Measurements from ENCODE around the gene TMIGD1. TPM values are rescaled to one million over a fixed set of nuclear protein-coding genes. Genes with fewer than 3 reads are reported as not detected.

The TMIGD1 gene
- total and polyA plus RNA-seq, 7 donors: 0.71 to 97.8 (median 61.1) TPM; not detected in 3

GRCh38 chr17:30379903-30380381 is 46.1 kb upstream of the TMIGD1 start:
- WGBS, 2 donors: 3 to 21% methylated on average over 5 of the region's 5 CpGs

DNA sequence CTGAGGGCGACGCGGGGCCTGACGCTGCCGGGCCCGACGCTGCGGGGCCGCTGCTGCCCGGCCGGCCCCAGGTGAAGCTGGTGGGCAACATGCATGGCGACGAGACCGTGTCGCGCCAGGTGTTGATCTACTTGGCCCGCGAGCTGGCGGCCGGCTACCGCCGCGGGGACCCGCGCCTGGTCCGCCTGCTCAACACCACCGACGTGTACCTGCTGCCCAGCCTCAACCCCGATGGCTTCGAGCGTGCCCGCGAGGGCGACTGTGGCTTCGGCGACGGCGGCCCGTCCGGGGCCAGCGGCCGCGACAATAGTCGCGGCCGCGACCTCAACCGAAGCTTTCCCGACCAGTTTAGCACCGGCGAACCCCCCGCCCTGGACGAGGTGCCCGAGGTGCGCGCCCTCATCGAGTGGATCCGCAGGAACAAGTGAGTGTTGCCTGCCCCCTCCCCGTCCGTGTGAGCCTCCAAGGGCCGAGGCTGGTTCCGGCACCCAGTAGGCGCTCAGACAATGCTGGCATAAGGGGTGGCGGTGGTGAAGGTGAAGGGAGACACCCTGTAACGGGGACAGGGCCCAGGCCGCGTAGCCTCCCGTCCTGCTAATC is 45.5 kb upstream of the TMIGD1 start:
- Histone ChIP-seq H3K27me3 (no peaks in the 10 kb centered on the region), H3K27ac (peak overlapping the region; percentile 89 to 94 (median 94)), H3K4me3 (peak overlapping the region; percentile 82 to 98 (median 90)), H3K36me3 (no peaks in the 10 kb centered on the region), H3K9me3 (no peaks in the 10 kb centered on the region), H3K4me1 (peaks cover 0 to 41% (median 30%) of the 10 kb centered on the region in 4 donors)
- WGBS, 2 donors: 1% methylated on average over 68 of the region's 68 CpGs
- TF ChIP-seq POLR2AphosphoS5 (IDR thresholded peaks at IDR 0.05): no peak
- TF ChIP-seq POLR2A (IDR thresholded peaks at IDR 0.05): no peak
- TF ChIP-seq EP300 (IDR thresholded peaks at IDR 0.05): no peak
- no peak for TF ChIP-seq CTCF (IDR thresholded peaks at IDR 0.05)
- intact Hi-C loops (cut with DNase I): loop anchor here (2.0 to 5.0 kb wide), 2 partner anchors 87 to 262 kb away; partner anchors contain the start of gene NSRP1
- peak; percentile 70 for DNase-seq

More at GRCh38 chr17:30379903-30380381, 46.1 kb upstream of the TMIGD1 start:
- Histone ChIP-seq H3K27ac (peak overlapping the region; percentile 89 to 94 (median 94)), H3K9me3 (no peaks in the 10 kb centered on the region), H3K4me3 (peak overlapping the region; percentile 82 to 98 (median 90)), H3K4me1 (peaks cover 0 to 41% (median 30%) of the 10 kb centered on the region in 4 donors), H3K27me3 (no peaks in the 10 kb centered on the region), H3K36me3 (peaks cover 0 to 1% (median 0%) of the 10 kb centered on the region in 4 donors)
- intact Hi-C loops (cut with DNase I): loop anchor here (2.0 to 5.0 kb wide), 2 partner anchors 87 to 263 kb away; partner anchors contain the start of gene NSRP1
- TF ChIP-seq CTCF (IDR thresholded peaks at IDR 0.05) (no peak), EP300 (IDR thresholded peaks at IDR 0.05) (no peak), POLR2AphosphoS5 (IDR thresholded peaks at IDR 0.05) (no peak), POLR2A (IDR thresholded peaks at IDR 0.05) (no peak)
- DNase-seq: no peak

DNA sequence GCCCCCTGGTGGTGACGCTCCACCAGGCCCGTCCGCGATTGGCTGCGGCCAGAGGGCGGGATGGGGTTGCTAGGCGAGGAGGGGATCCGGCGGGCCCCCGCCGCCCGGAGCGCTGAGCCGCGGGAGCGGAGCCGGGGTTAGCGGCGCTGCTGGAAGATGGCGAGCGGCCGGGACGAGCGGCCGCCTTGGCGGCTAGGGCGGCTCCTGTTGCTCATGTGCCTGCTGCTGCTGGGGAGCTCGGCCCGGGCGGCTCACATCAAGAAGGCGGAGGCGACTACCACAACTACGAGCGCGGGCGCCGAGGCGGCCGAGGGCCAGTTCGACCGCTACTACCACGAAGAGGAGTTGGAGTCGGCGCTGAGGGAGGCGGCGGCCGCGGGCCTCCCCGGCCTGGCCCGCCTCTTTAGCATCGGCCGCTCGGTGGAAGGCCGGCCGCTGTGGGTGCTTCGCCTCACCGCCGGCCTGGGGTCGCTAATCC is 45.0 kb upstream of the TMIGD1 start, which contains the start of gene CPD:
Gene CPD, plus strand, starts transcription at position 103 of the 478 bp plus-strand sequence. Its CDS starts 54 bp downstream, at position 157.
- H3K4me3 ChIP-seq: peak within 1 kb of the TSS; percentile 82 to 98 (median 90)
- H3K27me3 ChIP-seq: no peaks in the 10 kb centered on the region
- no peaks in the 10 kb centered on the region for H3K36me3 ChIP-seq
- WGBS, 2 donors: 0 to 1% methylated on average over 59 of the region's 59 CpGs
- H3K27ac ChIP-seq: peak within 1 kb of the TSS; percentile 89 to 94 (median 94)
- TF ChIP-seq POLR2A (IDR thresholded peaks at IDR 0.05): peak; percentile 77 to 83
- TF ChIP-seq EP300 (IDR thresholded peaks at IDR 0.05): no peak
- TF ChIP-seq POLR2AphosphoS5 (IDR thresholded peaks at IDR 0.05): peak; percentile 84 to 97 (median 94)
- H3K4me1 ChIP-seq: peaks cover 0 to 41% (median 30%) of the 10 kb centered on the region in 4 donors
- no peaks in the 10 kb centered on the region for H3K9me3 ChIP-seq
- DNase-seq: peak; percentile 98
- intact Hi-C loops (cut with DNase I): loop anchor here (2.0 to 5.0 kb wide), 2 partner anchors 86 to 262 kb away; partner anchors contain the start of gene NSRP1

- peak overlapping the region; percentile 89 to 94 (median 94) for H3K27ac ChIP-seq
- peak; percentile 73 for DNase-seq
- WGBS, 2 donors: 6 to 33% methylated on average over 31 of the region's 31 CpGs
These were observed 44.5 kb upstream of the TMIGD1 start for GRCh38 chr17:30378241-30378824.

More at GRCh38 chr17:30378241-30378824, 44.5 kb upstream of the TMIGD1 start:
- intact Hi-C loops (cut with DNase I): loop anchor here (2.0 to 5.0 kb wide), 2 partner anchors 86 to 261 kb away; partner anchors contain the start of gene NSRP1
- no peaks in the 10 kb centered on the region for H3K9me3 ChIP-seq
- H3K4me3 ChIP-seq: peak overlapping the region; percentile 82 to 98 (median 90)
- H3K36me3 ChIP-seq: no peaks in the 10 kb centered on the region
- peaks cover 0 to 38% (median 29%) of the 10 kb centered on the region in 4 donors for H3K4me1 ChIP-seq
- TF ChIP-seq EP300 (IDR thresholded peaks at IDR 0.05) (peak in 1 of 4 donors; percentile 25), CTCF (IDR thresholded peaks at IDR 0.05) (no peak)
- H3K27me3 ChIP-seq: no peaks in the 10 kb centered on the region
